ENCODE results near the gene INTS15.

DNA sequence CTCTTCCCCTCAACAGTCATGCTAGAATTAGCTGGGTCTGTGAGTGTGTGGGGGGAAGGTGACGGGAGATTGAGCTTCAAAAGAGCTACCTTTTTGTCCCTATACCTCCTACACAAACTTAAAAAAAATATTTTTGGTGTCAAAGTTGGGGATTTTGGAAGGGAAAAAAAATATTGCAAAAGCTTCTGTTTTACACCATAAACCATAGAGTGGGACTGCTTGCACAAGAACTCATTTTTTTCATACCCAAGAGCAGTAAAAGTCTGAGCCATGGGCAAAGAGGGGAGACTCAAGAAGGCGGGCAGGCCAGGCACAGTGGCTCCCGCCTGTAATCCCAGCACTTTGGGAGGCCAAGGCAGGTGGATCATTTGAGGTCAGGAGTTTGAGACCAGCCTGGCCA, 21.9 kb upstream of the INTS15 start:
- TF ChIP-seq SUZ12 (IDR thresholded peaks at IDR 0.05; ENCODE audit: extremely low read depth, insufficient read depth, insufficient read length), result no peak
- TF ChIP-seq YY1 (IDR thresholded peaks at IDR 0.05; ENCODE audit: insufficient read depth, insufficient read length), result no peak
- no peak for TF ChIP-seq ZNF274 (IDR thresholded peaks at IDR 0.05; ENCODE audit: low read depth, low read length)

All from NT2/D1 (cell line).